Heart left ventricle (tissue), 13 donors: ENCODE measurements around the gene VTI1A.

Source experiments
- CTCF ChIP-seq, 12 donors: fragments of 200-600 bp; sonication (generic) in 4 of 12; IDR thresholded peaks; one replicate each; pipeline versions ENCODE4 v1.5.0 to v1.8.0; 2018 to 2022; ENCODE audit warnings: antibody characterized with exemption in 12 of 12, mild to moderate bottlenecking in 5 of 12
- POLR2A ChIP-seq, 2 donors: fragments of 450-650 bp; IDR thresholded peaks; one replicate each; pipeline ENCODE4 v1.6.1; 2017; ENCODE audit warnings: antibody characterized with exemption in 2 of 2, mild to moderate bottlenecking in 2 of 2, moderate library complexity in 2 of 2
- donor health status: ischemic (EF 13 %, LVEDD 7.1; RV severe dilation, severe dysfunction).
- donor health status: DM: no; HTN: yes; CAD: no.
- donor health status: DM: no; HTN: no; CAD: no.
- donor health status: ischemic (EF 25% LVEDD 6.9; RV normal size, moderate dysfunction).
- donor health status: ischemic (EF 25% LVEDD 5.7; RV mildly dilated, moderate dysfunction).
- donor health status: ischemic (EF 35%, LVEDD 5.7; RV mildly dilated, moderate dysfunction).
- donor health status: nonischemic (EF 11% LVEDD 7.7; RV severe dilation, severe dysfunction).
- donor health status: DM: yes; HTN: yes; CAD: no.
- donor health status: PGD.
- donor health status: ischemic (EF 29% LVEDD 5.4; RV normal size, mild dysfunction).
- donor health status: nonischemic (EF 23%, LVEDD 6.1; RV moderate dilation, normal function).

- TF ChIP-seq POLR2A (IDR thresholded peaks at IDR 0.05), result no peak
- no peak for TF ChIP-seq CTCF (IDR thresholded peaks at IDR 0.05)
These were observed 327.2 kb downstream of the VTI1A start for GRCh38 chr10:112774210-112774609.
